Stimulated activated CD4-positive, alpha-beta T cell treated with anti-CD3 and anti-CD28 coated beads, Interleukin-15, amount 100 ng/mL, for 24 hours (primary cell): ENCODE measurements around the gene WASF2.
"Not testable (repeated sequence)": the region's sequence is repeated elsewhere in the genome, so short reads cannot be mapped to it uniquely, and the experiment has no call there.

ENCODE experiments used
- DNase-seq: peaks from one replicate; pipeline ENCODE4 v3.0.0-alpha.2; 2020

WASF2 gene

DNA sequence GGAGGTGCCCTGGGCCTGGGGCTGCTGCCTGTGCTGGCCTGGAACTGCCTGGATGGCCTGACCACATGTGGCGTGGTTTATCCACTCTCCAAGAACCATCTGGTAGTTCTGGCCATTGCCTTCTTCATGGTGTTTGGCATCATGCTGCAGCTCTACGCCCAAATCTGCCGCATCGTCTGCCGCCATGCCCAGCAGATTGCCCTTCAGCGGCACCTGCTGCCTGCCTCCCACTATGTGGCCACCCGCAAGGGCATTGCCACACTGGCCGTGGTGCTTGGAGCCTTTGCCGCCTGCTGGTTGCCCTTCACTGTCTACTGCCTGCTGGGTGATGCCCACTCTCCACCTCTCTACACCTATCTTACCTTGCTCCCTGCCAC lies 95.7 kb downstream of the WASF2 start:
- DNase-seq: no peak

DNA sequence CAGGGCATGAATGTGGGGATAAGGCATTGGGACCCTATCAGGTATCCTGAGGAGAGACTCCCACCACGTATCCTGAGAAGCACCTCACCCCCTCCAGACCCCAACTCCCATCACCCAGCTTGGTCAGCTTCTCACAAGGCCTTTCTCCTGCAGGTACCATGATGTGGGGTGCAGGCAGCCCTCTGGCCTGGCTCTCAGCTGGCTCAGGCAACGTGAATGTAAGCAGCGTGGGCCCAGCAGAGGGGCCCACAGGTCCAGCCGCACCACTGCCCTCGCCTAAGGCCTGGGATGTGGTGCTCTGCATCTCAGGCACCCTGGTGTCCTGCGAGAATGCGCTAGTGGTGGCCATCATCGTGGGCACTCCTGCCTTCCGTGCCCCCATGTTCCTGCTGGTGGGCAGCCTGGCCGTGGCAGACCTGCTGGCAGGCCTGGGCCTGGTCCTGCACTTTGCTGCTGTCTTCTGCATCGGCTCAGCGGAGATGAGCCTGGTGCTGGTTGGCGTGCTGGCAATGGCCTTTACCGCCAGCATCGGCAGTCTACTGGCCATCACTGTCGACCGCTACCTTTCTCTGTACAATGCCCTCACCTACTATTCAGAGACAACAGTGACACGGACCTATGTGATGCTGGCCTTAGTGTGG lies 96.2 kb downstream of the WASF2 start:
- no peak for DNase-seq

DNA sequence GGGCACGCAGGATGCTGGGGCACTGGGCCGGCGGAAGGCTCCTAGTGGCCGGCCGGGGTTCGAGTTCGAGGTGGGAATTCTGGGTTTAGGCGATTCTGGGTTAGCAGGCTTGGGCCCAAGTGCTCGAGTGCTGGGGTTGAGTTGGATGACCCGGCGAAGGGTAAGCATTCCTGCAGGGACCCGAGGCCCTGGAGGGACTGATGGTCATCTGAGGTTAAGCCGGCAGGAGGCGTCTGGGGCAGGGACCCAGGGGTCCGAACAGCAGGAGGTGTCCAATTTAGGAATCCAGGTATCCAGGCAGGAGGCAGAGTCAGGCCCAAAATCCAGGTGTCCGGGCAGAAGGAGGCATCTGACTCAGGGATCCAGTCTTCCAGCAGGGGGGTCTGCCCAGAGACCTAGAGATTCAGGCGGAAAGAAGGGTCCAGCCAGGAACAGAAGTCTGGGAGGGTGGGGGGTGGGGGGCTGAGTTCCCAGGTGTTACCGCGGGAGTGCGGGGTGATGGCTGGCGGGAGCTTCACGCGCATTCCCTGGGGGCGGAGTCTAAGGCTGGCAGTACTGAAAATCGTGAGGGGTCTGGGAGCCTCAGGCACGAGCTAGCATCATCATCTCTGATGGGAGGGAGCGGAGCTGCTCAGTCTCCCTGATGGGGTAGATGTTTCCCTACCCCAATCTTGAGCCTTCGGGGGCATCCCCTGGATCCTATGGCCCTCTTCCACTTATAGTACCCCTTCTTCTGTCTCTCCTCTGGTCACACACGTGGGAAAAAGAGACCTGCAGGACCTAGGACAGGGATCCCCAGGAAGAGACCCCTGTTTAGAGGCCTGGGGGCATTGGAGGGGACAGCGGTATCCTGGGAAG lies 97.0 kb downstream of the WASF2 start:
- peak; percentile 23 for DNase-seq

DNA sequence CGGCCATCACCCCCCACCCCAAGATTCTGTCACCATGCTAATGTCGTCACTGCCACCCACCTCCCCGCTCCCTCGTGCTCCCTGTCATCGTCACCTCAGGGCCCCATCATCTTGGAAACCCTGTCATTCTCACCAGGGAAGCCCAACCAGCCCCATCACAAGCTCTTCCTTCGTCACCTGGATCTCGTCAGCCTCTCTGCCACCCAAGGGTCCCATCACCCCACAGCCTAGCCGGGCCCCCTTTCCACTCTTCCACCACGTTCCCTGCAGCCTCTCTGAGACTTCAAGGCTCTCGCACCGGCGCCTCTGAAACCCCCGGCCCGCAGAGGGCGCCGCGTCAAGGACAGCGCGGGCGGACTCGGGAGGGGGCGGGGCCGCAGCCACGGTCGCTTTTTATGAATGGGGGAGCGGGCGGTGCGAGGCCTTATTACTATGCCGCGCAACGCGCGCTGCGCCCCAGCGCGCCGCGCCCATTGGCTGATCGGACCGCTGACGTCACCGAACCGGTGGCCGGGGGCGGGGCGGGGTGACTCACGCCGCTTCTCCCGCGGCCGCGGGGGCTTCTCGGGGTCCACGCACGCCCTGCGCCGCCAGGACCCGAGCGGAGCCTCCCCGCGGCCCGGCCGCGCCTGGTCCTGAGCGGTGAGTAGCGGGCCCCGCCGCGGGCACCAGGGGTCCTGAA lies 97.7 kb downstream of the WASF2 start, which contains the start of gene GPR3:
GPR3 (plus strand) TSS at position 527 of the 682 bp plus-strand sequence. CDS start 1,177 bp downstream, outside the sequence.
- DNase-seq: peak; percentile 97

DNA sequence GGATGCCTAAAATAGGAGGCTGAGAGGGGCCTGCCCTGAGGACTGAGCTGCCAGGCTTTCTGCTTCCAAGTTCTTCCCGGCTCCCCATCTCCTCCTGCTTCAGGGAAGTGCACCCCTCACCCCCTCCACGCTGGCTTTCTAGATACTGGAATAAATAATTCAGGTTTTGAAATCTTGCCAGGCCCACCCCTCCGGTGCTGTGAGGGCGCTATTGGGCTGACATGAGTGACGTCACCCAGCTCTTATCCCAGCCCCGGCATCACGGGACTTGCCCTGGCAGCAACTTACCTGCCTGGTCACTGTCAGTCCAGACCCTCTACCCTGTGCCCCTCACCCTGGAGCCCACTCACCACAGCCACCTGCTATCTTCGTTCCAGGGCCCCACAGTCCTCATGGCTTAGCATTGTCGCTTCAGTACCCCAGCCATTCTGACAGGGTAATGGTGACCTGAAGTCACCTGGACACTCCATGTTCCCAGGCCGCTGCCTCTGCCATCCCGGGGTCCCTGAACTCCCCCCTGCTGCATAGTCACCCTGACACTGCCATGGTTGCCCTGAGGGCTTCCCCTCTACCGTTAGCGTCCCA lies 98.4 kb downstream of the WASF2 start:
- peak; percentile 62 for DNase-seq

DNA sequence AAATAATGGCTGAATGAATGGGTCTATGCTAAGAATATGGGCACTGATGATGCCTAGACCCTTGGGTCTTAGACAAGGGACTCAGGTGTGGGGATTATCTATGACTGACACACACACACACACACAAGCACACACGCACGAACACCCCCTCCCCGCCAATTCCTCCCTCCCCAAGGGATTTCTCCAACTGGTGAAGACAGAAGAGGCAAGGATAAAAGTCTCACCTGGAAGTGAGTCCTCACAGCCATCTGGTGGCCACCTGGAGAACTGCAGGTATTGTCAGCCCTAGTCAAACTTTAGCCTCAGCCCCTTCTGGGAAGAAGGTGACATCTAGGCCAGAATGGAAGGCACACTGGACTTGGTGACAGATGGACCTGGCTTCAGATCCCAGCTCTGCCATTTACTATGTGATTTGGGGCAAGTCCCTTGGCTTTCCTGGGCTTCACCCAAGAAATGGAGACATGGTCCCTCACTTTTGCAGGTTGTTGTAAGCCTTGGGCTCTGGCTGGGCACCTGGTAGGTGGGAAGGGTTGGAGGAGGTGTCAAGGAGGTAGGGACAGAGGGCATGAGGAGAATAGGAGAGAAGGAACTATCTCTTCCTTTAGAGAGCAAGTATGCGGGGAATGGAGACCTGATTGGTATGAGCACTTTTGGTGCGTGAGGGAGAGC lies 101.5 kb downstream of the WASF2 start:
- peak; percentile 82 for DNase-seq

- not testable (repeated sequence) for DNase-seq
Observed at GRCh38 chr1:27384797-27385196, 105.2 kb downstream of the WASF2 start.

- DNase-seq: no peak
Observed at GRCh38 chr1:27383661-27384060, 106.3 kb downstream of the WASF2 start.

GRCh38 chr1:27383039-27383605 lies 106.8 kb downstream of the WASF2 start, which contains the start of gene CD164L2:
CD164L2 (minus strand) TSS chr1:27383333; CDS start chr1:27383239, 94 bp downstream.
- DNase-seq: peak; percentile 54

- no peak for DNase-seq
Observed at GRCh38 chr1:27381969-27382762, 107.8 kb downstream of the WASF2 start.

DNA sequence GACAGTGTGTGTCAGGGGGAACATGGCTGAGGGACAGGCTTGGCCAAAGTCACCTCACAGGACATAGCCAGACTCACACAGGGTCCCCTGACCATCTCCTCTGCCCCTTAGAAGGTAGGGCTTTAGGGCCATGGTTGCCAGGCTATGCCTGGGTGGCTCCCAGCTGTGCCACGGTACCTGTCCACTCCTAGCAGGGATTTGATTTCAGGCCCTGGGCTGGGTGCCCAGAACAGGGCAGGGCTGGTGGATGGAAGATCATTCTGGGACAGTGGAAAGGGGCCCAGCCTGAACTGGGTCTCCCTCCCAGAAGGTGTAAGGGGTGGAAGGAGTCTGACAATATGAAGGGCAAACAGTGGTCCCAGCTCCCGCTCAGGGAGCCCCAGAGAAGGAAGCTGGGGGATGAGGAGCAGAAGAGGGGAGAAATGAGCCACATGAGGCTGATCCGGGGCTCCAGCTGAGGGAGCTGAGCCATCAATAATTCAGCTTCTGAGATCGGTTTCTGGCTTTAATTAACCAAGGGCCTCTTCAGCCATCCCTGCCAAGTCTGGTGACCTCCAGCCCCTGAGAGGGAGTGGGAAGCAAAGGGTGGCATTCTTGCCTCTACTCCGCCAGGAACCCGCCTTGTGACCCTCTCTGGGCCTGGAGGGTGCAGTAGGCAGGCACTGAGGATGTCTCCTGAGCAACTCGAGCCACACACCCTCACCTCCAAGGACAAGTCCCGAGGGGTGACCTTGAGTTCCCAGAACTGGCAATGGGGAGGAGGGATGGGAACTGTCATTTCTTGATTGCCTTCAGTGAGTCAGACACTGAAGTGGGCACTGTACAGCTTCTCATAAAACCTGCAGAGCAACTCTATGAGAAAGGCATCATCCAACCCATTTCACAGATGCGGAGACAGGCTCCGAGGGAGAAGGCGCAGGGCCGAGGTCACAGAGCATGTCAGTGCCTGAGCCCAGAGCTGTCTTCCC lies 108.9 kb downstream of the WASF2 start:
- DNase-seq: no peak

GRCh38 chr1:27380224-27380623 lies 109.7 kb downstream of the WASF2 start:
- no peak for DNase-seq

- DNase-seq: no peak
Observed at GRCh38 chr1:27379564-27380122, 110.3 kb downstream of the WASF2 start.

DNA sequence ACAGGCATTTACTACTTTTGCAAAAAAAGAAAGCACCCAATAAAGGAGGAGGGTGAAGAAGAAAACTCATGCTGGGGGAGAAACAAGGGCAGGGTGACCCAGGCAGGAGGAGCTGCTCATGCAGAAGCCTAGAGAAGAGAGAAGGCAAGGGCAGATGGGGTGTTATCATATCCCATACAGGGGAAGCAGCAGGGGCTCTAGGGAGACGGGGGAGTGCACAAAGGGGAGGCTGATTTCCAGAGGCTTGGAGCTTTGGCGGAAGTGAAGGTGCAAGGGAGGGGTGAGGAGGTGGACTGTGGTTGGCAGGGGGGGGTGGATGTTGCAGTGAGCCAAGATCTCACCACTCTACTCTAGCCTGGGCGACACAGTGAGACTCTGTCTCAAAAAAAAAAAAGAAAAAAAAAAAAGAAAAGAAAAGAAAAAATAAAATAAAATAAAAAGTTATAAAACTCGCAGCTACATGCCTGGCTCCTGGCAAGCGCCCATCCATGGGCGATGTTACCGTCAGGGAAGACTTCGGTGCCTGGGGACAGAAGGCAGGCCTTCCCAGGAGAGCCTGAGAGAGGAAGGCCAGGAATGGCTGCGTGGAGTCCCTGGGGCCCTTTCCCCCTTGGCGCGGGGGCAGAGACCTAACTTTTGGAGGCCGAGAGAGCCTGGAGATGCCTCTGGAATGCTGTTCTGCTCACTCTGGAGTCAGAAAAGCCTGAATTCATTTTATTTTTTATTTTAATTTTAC lies 112.0 kb downstream of the WASF2 start:
- no peak for DNase-seq

DNA sequence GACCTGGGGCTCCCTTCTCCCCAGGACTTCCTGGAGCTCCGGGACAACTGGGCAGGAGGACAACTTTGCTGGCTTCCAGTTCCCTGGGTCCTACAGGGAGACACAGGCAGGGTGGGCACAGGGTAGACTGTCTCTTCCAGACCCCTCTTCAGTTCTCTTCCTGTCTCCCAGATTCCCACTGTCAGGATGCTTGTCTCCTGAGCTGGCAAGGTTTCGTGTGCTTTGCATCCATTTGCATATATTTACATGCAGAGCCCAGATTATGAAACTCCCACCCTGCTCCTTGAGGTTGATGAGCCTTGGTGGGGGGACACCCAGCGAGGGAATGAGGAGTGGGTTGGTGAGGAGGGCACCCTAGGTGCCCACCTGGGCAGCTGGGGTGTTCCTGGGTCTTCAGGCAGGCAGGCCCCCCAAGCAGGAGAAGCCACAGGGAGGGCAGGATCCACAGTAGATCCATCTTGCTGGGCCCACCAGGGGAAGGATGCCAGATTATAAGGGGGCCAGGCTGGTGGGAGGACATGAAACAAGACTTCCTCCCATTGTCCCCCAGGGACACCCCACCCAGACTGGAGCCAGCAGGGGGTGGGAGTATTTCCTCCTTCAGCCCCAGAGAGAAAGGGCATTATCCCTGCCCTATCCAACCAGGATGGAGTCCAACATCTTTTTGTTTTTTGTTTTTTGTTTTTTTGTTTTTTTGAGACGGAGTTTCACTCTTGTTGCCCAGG lies 115.4 kb downstream of the WASF2 start, which contains the start of gene FCN3:
FCN3 (minus strand) TSS at position 463 of the 725 bp plus-strand sequence; CDS start at position 457, 6 bp downstream.
- DNase-seq: no peak

DNA sequence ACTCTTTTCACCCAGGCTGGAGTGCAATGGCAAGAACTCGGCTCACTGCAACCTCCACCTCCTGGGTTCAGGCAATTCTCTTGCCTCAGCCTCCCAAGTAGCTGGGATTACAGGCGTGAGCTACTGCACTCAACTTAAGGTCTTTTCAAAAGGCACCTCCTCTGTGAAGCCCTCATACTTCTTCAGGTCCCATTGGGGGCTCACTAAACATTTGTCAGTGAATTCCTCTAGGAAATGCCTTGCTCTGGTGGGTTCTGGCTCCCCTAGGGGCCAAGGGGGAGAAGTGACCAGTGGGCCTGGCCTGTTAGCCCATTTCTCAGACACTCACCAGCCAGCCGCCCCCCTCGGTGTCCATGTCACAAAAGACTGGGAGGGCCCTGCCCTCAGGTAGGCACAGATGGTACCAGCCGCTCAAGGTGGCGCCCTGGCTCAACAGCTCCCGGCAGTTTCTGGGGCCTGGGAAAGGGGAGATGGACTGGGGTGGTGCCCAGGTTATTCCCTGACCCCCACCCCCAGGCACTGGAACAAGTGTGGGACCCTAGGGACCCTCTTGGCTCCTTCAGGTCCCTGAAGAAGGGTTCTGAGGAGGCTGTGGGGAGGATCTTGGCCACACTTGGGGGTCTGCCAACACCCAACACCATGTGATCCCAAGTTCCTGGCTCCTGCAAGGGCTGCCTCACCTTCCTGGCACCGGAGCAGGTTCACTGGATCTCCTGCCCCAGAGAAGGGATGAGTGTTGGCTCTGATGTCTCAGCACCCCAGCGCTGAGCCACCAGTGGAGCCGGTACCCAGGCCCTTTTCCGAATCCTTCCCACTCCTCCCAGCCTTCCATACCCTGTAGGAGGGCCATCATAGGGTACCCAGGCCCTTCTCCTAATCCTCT lies 116.9 kb downstream of the WASF2 start:
- DNase-seq: no peak
